ENCODE data around the gene CFAP221.

The CFAP221 gene

DNA sequence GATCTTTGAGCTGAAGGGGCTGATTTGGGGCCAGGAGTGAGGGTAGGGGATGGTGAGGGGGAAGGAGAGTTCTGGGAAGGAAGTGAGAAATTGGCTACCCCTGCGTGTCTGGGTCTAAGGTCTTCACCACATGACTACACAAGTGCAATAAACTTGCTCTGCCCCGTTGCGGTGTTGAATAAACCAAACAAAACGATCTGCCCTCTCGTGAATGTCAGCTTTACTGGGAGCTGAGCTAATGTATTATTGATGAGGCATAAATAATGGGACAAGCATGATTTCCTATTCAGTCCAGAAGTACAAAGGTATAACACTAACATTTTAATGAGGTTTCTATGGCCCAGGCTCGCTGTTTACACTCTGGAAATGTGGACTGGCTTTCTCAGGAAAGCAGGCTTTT, 8.0 kb upstream of the CFAP221 start:
- DNase-seq = no peak
- intact Hi-C loops (cut with DNase I) = no loop called here

DNA sequence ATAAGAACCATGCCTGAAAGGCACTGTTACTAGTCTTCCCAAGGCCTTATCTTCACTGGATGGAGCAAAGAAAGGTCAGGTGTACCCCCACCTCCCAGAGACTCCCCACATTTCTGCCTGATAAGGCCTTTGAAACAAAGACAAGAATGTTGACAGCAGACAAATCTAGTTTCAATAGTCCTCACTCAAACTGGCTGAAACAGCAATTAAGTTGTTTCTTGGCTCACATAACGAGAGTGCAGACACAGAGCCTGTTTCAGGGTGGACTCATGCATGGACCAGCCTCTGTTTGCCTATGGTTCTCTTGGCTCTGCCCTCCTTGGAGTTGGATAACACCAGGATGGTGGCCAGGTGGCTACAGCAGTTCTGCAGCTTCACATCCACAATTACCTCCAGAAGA, 7.5 kb upstream of the CFAP221 start:
- intact Hi-C loops (cut with DNase I) = no loop called here
- DNase-seq = no peak

DNA sequence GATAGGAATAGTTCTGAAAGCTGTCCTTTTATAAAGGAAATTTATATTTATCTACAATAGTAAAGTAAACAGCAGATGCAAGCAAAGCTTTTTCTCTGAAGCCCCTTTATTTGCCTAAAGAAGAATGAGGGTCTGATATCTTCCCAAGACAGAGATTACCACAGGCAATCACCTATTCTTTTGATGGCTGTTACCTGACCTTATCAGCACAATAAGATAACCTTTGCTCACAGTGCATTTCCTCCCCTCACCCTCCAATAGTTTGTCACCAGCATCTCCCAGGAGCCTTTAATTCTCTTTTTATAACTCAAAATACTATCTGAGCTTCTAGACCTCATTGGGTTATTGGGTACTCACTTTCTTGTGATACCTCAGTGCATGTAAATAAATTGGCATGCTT, 6.5 kb upstream of the CFAP221 start:
- intact Hi-C loops (cut with DNase I) = no loop called here
- no peak for DNase-seq

DNA sequence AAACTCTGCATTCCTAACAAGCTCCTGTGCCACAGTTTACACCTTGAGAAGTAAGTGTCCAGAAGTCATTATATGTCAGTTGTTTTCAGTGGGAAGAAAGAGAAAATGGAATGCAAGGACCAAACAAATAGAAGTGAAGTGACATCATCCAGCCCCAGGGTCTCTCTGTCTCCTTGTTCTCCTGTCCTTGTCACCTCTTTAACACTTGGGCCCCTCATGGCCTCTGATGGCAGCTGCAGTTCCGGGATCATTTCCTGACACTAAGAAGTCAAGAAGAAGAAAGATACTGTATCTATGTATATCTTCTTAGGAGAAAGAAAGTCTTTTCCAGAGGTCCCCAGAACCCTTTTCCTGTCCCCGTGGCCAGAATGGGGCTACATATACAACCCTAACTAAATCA, 2.8 kb upstream of the CFAP221 start:
- DNase-seq = no peak
- intact Hi-C loops (cut with DNase I) = no loop called here

DNA sequence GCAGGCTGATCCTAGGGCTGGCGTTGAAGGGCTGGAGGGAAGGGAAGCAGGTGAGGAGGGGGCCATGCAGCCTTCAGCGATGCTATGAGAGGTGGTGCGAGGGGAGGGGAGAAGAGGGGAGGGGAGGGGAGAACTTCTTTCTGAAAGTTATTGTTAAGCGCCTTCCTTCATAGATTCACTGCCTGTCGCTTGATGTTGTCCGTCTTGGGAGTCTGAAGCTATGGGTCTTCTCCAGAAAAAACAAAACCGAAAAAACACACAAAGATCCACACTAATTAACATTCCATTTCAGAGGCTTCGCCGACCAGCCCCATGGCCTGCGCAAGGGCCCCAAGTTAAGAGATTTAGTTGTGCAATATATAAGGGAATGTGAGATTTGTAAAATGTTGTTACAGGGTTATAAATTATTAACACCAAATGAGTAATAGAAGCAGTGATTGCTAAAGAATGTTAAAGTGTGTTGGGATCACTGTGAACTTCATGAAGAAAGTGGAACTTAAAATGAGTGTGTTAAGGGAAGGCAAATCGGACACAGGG, 758 bp downstream of the CFAP221 start:
- intact Hi-C loops (cut with DNase I) = no loop called here

DNA sequence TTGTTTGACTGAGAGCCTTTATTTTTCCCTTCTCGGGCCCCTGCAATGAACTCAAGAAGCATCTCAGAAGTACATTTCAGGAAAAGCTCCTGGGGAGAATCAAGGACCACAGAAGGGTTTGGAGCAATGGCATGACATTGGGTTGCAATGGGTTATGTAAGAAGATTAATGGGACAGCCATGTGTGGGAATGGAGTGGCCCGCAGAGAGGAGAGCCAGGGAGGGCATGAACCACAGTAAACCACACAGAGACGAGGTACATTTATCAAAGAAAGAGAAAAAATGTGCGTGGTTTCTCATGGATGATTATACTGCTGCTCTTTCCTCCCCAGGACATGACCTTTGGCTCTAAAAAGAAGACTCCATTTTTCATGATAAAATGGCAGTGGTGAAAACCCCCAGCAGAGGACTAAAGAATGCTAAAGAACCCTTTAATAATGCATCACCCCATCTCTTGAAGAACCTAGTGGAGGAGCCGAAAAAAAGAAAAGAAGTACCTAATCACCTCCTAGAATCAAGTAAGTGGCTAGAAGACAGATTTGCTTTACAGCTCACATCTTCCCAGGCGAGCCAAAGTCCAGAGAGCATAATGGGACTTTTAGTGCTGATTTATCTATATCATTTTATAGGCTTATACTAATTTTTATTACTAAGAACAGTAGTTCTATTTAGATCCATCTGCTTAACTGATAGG, 1.7 kb downstream of the CFAP221 start:
- DNase-seq = no peak
- intact Hi-C loops (cut with DNase I) = no loop called here

More for the DNA sequence above, 758 bp downstream of the CFAP221 start:
- DNase-seq = no peak

DNA sequence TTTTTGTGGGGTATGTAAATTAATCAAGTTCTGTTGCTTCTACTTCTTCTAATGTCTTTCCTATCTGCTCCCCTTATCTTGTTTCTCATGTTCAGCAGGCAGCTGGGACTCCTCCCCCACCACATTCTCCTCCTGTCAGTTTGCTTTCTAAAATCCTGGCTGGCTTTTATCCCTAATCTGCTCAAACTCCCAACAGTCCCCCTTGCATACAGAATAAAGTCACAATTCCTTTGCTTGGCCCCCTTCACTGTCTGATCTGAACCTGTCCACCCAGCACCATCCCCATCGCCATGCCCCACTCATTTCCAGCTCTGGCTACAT, 2.2 kb downstream of the CFAP221 start:
- DNase-seq = no peak
- intact Hi-C loops (cut with DNase I) = no loop called here

DNA sequence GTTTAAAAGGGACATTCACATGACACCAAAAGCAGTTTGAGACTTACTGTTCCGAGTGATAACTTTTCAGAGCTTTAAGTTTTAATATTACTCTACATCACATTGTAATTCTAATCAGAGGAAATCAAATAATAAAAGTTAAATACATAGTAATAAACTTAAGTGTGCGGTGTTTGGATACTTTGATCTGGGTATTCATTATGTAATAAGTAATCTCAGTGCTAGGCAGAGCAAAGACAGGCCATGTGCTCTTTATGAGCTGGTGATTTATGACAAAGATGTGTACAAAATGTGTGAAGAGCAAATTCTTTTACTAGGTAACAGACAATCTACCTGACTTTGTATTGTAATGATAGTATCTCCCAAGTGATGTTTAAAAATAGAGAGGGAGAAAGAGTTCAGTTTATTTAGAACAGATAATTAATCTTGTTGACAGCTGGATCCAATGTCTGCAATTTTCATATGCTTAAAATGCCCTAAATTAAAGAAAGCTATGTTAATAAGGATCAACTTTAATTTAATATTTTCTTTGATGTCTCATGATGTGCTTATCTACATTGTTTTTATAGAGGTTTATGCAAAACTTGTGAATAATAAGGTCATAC, 4.4 kb downstream of the CFAP221 start:
- DNase-seq = no peak
- intact Hi-C loops (cut with DNase I) = no loop called here

DNA sequence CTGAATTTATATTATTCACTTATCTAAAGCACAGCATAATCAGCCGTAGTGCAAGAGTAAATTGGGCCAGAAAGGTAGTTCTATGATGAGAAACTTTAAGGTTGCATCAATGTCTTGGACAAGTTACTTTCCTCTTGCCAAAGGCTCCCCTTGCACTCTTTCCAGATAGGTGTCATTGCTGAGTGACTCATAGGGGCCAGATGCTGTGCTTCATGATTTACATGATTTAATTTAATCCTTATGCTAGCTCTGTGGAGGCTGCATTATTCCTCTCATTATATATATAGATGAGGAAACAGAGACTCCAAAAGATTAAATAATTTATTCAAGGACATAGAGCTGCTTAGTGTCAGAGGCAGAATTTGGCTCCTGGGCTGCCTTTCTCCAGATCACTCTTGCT, 5.0 kb downstream of the CFAP221 start:
- intact Hi-C loops (cut with DNase I) = no loop called here
- no peak for DNase-seq

DNA sequence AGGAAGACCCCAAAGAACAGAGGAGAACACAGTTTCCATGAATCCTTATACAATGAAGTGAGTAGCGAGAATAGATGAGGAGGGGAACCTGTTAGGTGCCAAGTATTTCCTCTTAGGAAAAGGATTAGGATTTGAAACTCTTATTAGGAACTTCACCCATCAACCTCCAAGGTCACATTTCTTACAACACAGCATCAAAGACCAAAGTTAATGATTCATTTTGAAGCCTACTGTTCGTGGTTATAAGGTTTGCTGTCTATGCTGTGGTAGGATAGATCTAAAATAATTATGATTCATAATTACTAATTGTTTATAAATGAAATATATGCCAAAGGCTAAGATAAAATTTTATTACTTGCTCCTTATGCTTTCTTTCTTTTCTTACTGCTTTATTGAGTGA, 6.1 kb downstream of the CFAP221 start:
- intact Hi-C loops (cut with DNase I) = no loop called here

DNA sequence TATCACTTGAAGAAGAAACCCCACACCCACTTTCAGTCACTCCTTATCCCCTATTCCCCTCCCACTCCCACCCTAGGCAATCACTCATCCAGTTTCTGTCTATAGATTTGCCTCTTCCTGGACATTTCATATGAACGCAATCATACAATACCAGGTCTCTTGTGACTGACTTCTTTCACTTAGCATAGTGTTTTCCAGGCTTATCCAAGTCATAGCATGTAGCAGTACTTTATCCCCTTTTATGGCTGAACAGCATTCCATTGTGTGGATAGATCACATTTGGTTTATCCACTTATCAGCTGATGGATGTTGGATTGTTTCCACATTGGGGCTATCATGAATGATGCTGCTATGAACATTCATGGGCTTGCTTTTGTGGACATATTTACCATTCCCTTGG, 6.6 kb downstream of the CFAP221 start:
- intact Hi-C loops (cut with DNase I) = no loop called here
- DNase-seq = no peak

More for the DNA sequence above, 6.1 kb downstream of the CFAP221 start:
- DNase-seq = no peak

DNA sequence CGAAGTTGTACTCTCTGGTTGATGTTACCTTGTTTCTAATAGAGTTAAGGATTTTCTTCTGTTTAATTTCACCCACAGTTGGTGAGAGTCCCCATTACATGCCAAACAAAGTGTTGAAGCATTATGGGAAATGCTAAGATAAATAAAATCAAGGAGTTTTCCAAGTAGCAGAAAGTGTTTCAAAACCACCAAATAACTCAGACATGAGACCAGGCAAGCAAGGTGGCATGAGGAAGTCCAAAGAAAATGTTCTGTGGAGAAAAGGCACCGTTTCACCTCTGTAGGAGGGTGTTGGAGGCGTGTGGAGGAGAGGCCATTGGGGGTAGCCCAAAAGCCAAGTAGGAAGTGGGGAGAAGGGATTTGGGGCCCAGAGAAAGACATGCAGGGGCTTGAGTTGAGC, 8.7 kb downstream of the CFAP221 start:
- intact Hi-C loops (cut with DNase I) = no loop called here
- no peak for DNase-seq

DNA sequence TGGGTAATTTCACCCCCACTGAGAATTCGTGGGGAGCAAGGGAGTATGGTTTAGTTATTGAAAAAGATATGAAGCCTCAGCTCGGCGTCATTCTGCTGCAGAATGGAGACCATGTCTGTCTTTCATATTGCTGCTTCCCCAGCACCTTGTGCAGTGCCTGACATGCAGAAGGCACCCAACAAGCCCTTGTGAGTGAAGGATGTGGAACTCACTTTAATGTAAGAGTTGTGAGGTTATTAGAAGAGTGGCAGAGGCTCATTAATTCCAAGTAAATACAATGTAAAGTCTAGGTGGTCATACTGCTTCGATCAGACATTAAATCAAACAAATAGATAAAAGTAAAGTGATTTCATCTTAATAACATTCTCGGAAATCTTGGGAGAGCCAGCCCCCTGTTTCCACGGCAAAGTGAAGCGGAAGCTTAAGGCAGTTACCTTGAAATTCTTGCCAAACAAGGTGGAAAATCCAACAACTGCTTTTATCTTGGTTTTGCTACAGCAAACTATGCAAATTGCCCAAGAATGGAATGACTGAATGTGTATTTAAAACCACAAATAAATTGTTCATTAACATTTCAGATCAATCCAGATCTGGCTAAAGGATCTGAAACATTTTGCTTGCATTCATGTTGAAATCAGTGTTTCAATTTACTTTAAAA, 9.6 kb downstream of the CFAP221 start:
- no peak for DNase-seq
- intact Hi-C loops (cut with DNase I) = no loop called here

DNA sequence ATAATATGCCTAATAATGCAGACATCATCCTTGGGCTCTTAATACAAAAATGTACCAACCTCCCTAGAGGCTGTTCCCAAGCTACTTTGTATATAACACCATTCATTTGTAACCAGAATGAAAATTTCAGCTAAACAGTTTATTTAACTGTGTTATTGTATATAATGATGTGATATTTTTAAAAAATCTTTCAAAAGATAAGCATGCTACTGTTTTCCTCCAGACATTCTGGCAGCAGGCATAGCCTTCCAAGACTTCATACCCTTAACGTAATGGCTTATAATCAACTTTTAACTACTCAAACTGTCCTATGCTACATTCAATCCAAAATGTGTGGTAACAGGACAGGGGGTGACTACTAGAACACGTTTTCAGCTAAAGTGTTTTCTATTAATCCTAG, 21.2 kb downstream of the CFAP221 start:
- DNase-seq = no peak
- intact Hi-C loops (cut with DNase I) = no loop called here

DNA sequence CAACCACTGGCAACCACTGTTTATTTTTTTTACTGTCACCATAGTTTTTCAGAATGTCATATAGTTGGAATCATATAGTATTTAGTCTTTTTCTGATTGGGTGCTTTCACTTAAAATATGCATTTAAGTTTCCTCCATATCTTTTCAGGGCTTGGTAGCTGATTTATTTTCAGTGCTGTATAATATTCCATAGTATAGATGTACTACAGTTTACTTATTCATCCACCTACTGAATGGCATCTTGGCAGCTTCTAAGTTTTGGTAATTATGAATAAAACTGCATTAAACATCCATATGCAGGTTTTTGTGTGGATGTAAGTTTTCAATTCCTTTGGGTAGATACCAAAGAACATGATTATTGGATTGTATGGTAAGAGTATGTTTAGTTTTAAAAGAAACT, 23.0 kb downstream of the CFAP221 start:
- no peak for DNase-seq
- intact Hi-C loops (cut with DNase I) = no loop called here

DNA sequence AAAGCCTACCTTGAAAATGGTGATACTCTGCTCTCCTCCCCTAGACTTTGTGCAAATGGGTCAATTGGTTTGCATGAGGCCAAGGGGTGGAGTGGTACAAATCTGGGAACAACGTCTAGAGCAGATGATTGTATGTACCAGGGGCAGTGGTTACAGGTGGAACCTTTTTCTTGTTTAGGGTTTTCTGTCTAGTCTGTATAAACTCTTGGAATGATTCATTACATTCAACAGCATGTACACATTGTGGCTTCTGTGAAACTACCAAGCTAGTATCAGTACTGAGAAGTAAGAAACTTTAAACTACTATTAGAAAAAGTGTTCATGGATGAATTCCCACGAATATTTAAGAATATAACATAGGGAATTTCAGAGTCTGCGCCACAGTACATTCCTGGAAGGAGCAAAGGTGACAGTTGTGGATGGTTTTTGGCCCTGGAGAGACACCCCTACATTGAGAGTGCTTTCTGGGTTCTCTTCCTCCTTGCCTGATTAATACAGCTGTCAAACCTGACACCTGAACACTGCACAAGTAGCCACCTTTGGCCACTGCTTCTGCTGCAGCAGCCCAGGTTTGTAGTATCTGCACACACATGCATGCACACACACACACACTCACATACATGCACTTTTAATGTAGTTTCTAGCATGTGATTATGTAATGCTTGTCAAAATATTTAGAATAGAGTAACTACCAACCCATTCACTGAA, 30.0 kb downstream of the CFAP221 start:
- intact Hi-C loops (cut with DNase I) = no loop called here
- DNase-seq = no peak

DNA sequence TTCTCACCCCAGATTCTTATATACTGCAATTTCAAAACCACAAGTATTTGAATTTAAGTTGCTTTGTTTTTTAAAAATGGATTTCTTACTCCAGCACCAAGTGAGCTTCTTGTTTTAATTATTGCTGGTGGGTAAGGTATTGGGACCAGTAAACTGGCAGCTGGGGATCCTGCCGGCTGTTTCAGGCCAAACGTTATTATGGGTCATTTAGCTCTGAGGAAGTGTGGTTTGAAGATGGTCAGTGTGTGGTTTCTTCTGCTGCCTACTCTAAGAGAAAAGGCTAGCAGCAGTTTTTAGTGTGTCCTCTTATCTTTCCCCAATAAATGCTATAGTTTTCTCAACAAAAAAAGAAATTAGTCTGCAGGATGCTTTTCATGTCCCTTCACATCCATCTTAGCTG, 30.6 kb downstream of the CFAP221 start:
- DNase-seq = no peak
- intact Hi-C loops (cut with DNase I) = no loop called here

DNA sequence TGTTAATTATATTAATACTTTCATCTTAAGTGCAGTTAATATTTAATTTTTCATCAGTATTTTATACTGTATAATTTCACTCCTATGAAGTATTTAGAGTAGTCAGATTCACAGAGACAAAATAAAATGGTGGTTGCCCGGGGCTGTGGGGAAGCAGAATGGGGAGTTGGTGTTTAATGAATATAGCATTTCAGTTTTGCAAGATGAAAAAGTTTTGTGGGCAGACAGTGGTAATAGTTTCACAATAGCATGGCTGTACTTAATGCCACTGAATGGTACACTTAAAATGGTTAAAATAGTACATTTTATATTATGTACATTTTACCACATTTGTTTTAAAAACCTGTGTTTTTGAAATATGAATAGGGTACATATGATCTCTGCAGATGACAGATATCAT, 31.2 kb downstream of the CFAP221 start:
- intact Hi-C loops (cut with DNase I) = no loop called here
- no peak for DNase-seq

DNA sequence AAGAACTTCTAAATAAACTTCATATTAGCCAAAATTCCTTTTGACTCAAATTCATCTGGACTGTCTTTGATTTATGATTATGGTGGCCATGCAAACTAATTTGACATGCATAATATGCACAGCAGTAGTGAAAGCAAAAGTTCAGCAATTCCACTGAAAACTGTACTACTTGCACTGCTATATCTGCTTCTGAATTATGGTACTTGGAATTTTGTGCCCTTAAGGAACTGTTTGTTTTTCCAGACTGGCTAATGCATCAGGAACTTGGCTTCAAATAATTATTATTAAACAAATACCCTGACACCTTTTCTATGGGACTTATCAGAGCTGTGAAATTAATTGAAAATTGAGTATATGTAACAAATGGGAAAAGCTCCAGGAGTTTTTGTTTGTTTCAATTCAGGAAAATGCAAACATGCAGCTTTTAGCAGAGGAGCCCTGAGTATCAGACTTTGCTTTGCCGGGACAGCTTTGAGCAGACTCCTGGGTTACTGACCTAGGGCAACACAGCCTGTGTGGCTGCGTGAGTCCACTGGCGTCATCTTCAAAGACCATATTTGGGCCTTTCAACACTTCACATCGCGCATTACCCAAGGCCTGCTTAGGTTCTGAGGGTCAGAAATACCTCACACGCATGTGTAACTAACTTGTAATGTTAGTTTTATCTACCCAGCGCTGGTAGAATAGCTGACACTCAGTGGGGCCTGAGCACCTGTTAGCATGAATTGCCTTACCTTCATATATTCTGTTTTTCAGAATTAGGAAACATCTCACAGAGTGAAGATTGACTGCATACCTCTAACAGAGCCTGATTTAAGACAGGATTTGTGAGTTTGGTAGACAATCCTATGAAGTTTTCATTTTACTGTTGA, 35.4 kb downstream of the CFAP221 start:
- no peak for DNase-seq
- intact Hi-C loops (cut with DNase I) = no loop called here

DNA sequence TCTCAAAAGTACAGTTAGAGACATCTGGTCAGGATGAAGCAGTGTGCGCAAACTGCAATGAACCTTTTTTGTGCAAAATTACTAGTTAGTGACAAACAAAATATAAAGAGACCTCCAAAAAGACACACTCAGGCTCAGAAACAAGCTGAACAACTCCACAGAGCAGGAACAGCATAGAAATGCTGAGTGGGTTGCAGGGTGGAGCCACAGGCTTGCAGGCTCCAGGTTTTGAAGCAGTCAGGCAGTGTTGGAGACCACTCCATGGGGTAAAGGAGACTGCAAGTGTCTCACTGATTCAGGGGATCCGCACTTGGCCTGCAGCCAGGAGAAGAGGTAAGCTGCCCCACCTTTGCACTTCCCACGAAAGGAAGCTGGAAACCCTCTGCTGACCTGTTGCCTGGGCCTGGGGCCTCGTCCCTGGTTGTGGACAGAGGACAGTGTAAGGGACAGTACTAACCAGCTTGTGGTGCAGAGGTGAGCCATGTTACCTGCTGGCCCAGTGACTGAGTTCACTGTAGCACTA, 36.4 kb downstream of the CFAP221 start:
- intact Hi-C loops (cut with DNase I) = no loop called here
- DNase-seq = no peak

Measured in posterior cingulate gyrus (tissue), 11 donors.